H9 (cell line): ENCODE results near the gene HPS3. TPM values are rescaled to one million over a fixed set of nuclear protein-coding genes. Genes with fewer than 3 reads are reported as not detected.

Experiments used
- DNase-seq: peaks from one replicate; pipeline ENCODE4 v3.0.0-alpha.2; 2017
- H2AFZ ChIP-seq: one replicate; pipeline ENCODE4 v1.6.1; 2013; ENCODE audit warnings: mild to moderate bottlenecking, low read length, control low read depth, moderate library complexity
- H2AK5ac ChIP-seq: 2 replicates; pipeline ENCODE4 v1.6.1; 2013; ENCODE audit warnings: low read length, control low read depth, mixed read lengths; ENCODE audit not compliant: insufficient read length
- H2BK120ac ChIP-seq: one replicate; pipeline ENCODE4 v1.6.1; 2013; ENCODE audit warnings: low read depth, mild to moderate bottlenecking, low read length, control low read depth, inconsistent platforms; ENCODE audit not compliant: poor library complexity, severe bottlenecking
- H2BK12ac ChIP-seq: 2 replicates; pipeline ENCODE4 v1.6.1; 2013; ENCODE audit warnings: low read length, control low read depth, mixed read lengths, low read depth; ENCODE audit not compliant: insufficient read length
- H2BK15ac ChIP-seq: 2 replicates; pipeline ENCODE4 v1.6.1; 2013; ENCODE audit warnings: low read depth, low read length, control low read depth
- H2BK20ac ChIP-seq: one replicate; pipeline ENCODE4 v1.6.1; 2013; ENCODE audit warnings: low read depth, mild to moderate bottlenecking, low read length, control low read depth, inconsistent platforms; ENCODE audit not compliant: poor library complexity, severe bottlenecking
- H2BK5ac ChIP-seq: 2 replicates; pipeline ENCODE4 v1.6.1; 2013; ENCODE audit warnings: low read length, control low read depth, mixed read lengths; ENCODE audit not compliant: insufficient read length
- H3K14ac ChIP-seq: 2 replicates; pipeline ENCODE4 v1.6.1; 2013; ENCODE audit warnings: low read length, control low read depth; ENCODE audit not compliant: insufficient read depth
- H3K18ac ChIP-seq: 2 replicates; pipeline ENCODE4 v1.6.1; 2013; ENCODE audit warnings: low read depth, mild to moderate bottlenecking, mixed read lengths, low read length, control low read depth; ENCODE audit not compliant: insufficient read length
- H3K23ac ChIP-seq: 2 replicates; pipeline ENCODE4 v1.6.1; 2013; ENCODE audit warnings: low read length, control low read depth, mixed read lengths, low read depth; ENCODE audit not compliant: insufficient read length
- H3K23me2 ChIP-seq: 2 replicates; pipeline ENCODE4 v1.6.1; 2013; ENCODE audit warnings: low read depth, mild to moderate bottlenecking, mixed read lengths, low read length, control low read depth; ENCODE audit not compliant: insufficient read length, poor library complexity, severe bottlenecking
- H3K27ac ChIP-seq: 2 replicates; pipeline ENCODE4 v1.5.1; 2013; ENCODE audit warnings: low read length, control low read depth, mixed read lengths, low read depth; ENCODE audit not compliant: insufficient read length
- H3K27me3 ChIP-seq: 2 replicates; pipeline ENCODE4 v1.6.1; 2013; ENCODE audit warnings: low read length, control low read depth, inconsistent platforms; ENCODE audit not compliant: insufficient read depth
- H3K4ac ChIP-seq: 2 replicates; pipeline ENCODE4 v1.6.1; 2013; ENCODE audit warnings: low read depth, mild to moderate bottlenecking, control low read depth, inconsistent platforms, low read length, moderate library complexity
- H3K4me1 ChIP-seq: 2 replicates; pipeline ENCODE4 v1.6.1; 2013; ENCODE audit warnings: low read length, control low read depth, inconsistent platforms; ENCODE audit not compliant: insufficient read depth
- H3K4me2 ChIP-seq: 2 replicates; pipeline ENCODE4 v1.6.1; 2013; ENCODE audit warnings: low read length, control low read depth, mixed read lengths; ENCODE audit not compliant: insufficient read length, insufficient read depth
- H3K56ac ChIP-seq: 2 replicates; pipeline ENCODE4 v1.6.1; 2013; ENCODE audit warnings: low read depth, mild to moderate bottlenecking, mixed read lengths, low read length, control low read depth; ENCODE audit not compliant: insufficient read length
- H3K79me1 ChIP-seq: 2 replicates; pipeline ENCODE4 v1.6.1; 2013; ENCODE audit warnings: low read depth, mild to moderate bottlenecking, moderate library complexity, low read length, control low read depth, inconsistent platforms; ENCODE audit not compliant: insufficient read depth, poor library complexity, severe bottlenecking
- H3K79me2 ChIP-seq: 2 replicates; pipeline ENCODE4 v1.6.1; 2013; ENCODE audit warnings: low read length, control low read depth, inconsistent platforms; ENCODE audit not compliant: insufficient read depth
- H3K9ac ChIP-seq: 2 replicates; pipeline ENCODE4 v1.6.1; 2013; ENCODE audit warnings: low read length, control low read depth, mixed read lengths; ENCODE audit not compliant: insufficient read length; ENCODE audit errors: extremely low read depth
- H3K9me3 ChIP-seq: one replicate; pipeline ENCODE4 v1.6.1; 2013; ENCODE audit warnings: low read depth, low read length, inconsistent platforms; ENCODE audit not compliant: control insufficient read depth
- H3T11ph ChIP-seq: one replicate; pipeline ENCODE4 v1.6.1; 2013; ENCODE audit warnings: mild to moderate bottlenecking, low read length, control low read depth, inconsistent platforms
- H4K20me1 ChIP-seq: one replicate; pipeline ENCODE4 v1.6.1; 2013; ENCODE audit not compliant: control insufficient read depth, insufficient read length, insufficient read depth
- H4K5ac ChIP-seq: 2 replicates; pipeline ENCODE4 v1.6.1; 2013; ENCODE audit warnings: low read depth, mild to moderate bottlenecking, mixed read lengths, low read length, control low read depth; ENCODE audit not compliant: insufficient read length
- H4K8ac ChIP-seq: replicated peaks from 2 replicates; pipeline ENCODE4 v1.6.1; 2013; ENCODE audit warnings: low read length, control low read depth, mixed read lengths, low read depth; ENCODE audit not compliant: insufficient read length
- H4K91ac ChIP-seq: 2 replicates; pipeline ENCODE4 v1.6.1; 2013; ENCODE audit warnings: low read depth, mild to moderate bottlenecking, moderate library complexity, mixed read lengths, low read length, control low read depth; ENCODE audit not compliant: insufficient read length
- H3K27ac Mint-ChIP-seq, 3 experiments: 2 replicates in 2 of 3; 3 replicates in 1 of 3; pipeline ENCODE4 v1.8.0; 2020 to 2021; ENCODE audit warnings: mixed read lengths in 3 of 3, mild to moderate bottlenecking in 1 of 3, moderate library complexity in 1 of 3
- H3K27me3 Mint-ChIP-seq: 2 replicates; pipeline ENCODE4 v1.8.0; 2021; ENCODE audit warnings: low read depth, mild to moderate bottlenecking, moderate library complexity, mixed read lengths
- H3K36me3 Mint-ChIP-seq, 3 experiments: 2 replicates in 2 of 3; 3 replicates in 1 of 3; pipeline ENCODE4 v1.8.0; 2020 to 2021; ENCODE audit warnings: low read depth in 3 of 3, mixed read lengths in 3 of 3; ENCODE audit not compliant: insufficient read depth in 1 of 3
- H3K4me1 Mint-ChIP-seq, 2 experiments: 2 replicates each; pipeline ENCODE4 v1.8.0; 2020; ENCODE audit warnings: mixed read lengths in 2 of 2
- H3K4me3 Mint-ChIP-seq, 2 experiments: 2 replicates in 1 of 2; 3 replicates in 1 of 2; pipeline ENCODE4 v1.8.0; 2020 to 2021; ENCODE audit warnings: mild to moderate bottlenecking in 2 of 2, mixed read lengths in 2 of 2, moderate library complexity in 1 of 2
- H3K9me3 Mint-ChIP-seq, 2 experiments: 2 replicates in 1 of 2; 3 replicates in 1 of 2; pipeline ENCODE4 v1.8.0; 2020; ENCODE audit warnings: mild to moderate bottlenecking in 2 of 2, mixed read lengths in 2 of 2, moderate library complexity in 1 of 2
- CTCF ChIP-seq: fragments of 200-600 bp; sonication (generic); conservative IDR thresholded peaks from 3 replicates; pipeline ENCODE4 v1.8.0; 2021; ENCODE audit warnings: antibody characterized with exemption, mild to moderate bottlenecking
- WGBS: extraction: QIAGEN DNeasy Blood & Tissue Kit; methylation state at CpG from one replicate; pipeline ENCODE4 v1.1.7; 2013; ENCODE audit warnings: missing lambda C conversion rate, low lambda C conversion rate, mixed read lengths; ENCODE audit not compliant: insufficient read length; ENCODE audit errors: extremely low coverage; 5-methylcytosine and 5-hydroxymethylcytosine counted together
- total RNA-seq: library from RNA; stranded (reverse); gene quantifications from 2 replicates; pipeline ENCODE4 v1.2.1, GENCODE V29; 2021

The HPS3 gene
- total RNA-seq, 1 experiment from 2014 or later = 46.5 TPM

DNA sequence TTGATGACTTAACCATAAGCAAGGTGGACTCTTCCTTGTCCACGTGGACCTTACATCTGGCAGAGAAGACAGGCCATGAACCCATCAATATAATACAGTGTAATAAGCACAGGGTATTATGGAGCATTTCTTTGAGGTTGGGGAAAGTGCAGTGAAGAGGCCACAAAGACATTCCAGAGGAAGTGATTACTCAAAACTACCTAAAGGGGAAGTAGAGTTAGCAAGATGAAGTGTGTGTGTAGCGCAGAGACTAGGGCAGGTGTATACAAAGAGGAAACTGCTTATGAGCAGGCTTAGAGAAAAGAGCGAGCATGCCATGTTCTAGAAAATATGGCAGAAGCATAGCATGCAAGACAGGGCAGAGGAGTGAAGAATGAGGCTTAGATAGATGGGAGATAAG, 74.3 kb downstream of the HPS3 start:
- no peaks in the 10 kb centered on the region; a peak in 1 of 7 replicates for H3K36me3 Mint-ChIP-seq

More for the DNA sequence above, 74.3 kb downstream of the HPS3 start:
- Histone ChIP-seq H3K23ac (no peak overlapping the region), H3K79me2 (no peaks in the 10 kb centered on the region), H3K4me1 (peaks cover 10% of the 10 kb centered on the region), H2BK12ac (no peak overlapping the region), H4K91ac (no peak overlapping the region), H3K79me1 (no peaks in the 10 kb centered on the region), H3K4ac (no peak overlapping the region), H4K8ac (no peak overlapping the region), H2AFZ (no peak overlapping the region), H3K4me2 (no peak overlapping the region), H2AK5ac (no peak overlapping the region), H3K27me3 (no peaks in the 10 kb centered on the region), H2BK5ac (no peak overlapping the region), H3K56ac (no peak overlapping the region), H2BK120ac (no peak overlapping the region), H3K9ac (no peak overlapping the region), H3T11ph (no peak overlapping the region), H3K9me3 (no peaks in the 10 kb centered on the region), H2BK15ac (no peak overlapping the region), H3K18ac (no peak overlapping the region), H4K5ac (no peak overlapping the region), H4K20me1 (no peaks in the 10 kb centered on the region), H3K14ac (no peak overlapping the region), H3K27ac (no peak overlapping the region), H3K23me2 (peaks cover under 1% of the 10 kb centered on the region), H2BK20ac (no peak overlapping the region)
- peaks cover 24% of the 10 kb centered on the region in 2 experiments for H3K4me1 Mint-ChIP-seq
- peak overlapping the region in 1 of 3 experiments; percentile 4; a peak in 2 of 7 replicates for H3K27ac Mint-ChIP-seq
- no peak for DNase-seq
- no peaks in the 10 kb centered on the region for H3K27me3 Mint-ChIP-seq
- no peak overlapping the region for H3K4me3 Mint-ChIP-seq
- no peak for TF ChIP-seq CTCF
- WGBS = no CpG with 5 or more reads among the region's 3 CpGs
- H3K9me3 Mint-ChIP-seq = no peaks in the 10 kb centered on the region
